Stimulated activated CD4-positive, alpha-beta T cell treated with anti-CD3 and anti-CD28 coated beads, TNF-alpha, amount 100 ng/mL, for 48 hours (primary cell): Measurements from ENCODE around the gene FAM219A.

Experiments
- DNase-seq, 3 donors: peaks; one replicate each; pipeline ENCODE4 v3.0.0-alpha.2; 2020; ENCODE audit warnings: low read depth in 3 of 3

Gene FAM219A

DNA sequence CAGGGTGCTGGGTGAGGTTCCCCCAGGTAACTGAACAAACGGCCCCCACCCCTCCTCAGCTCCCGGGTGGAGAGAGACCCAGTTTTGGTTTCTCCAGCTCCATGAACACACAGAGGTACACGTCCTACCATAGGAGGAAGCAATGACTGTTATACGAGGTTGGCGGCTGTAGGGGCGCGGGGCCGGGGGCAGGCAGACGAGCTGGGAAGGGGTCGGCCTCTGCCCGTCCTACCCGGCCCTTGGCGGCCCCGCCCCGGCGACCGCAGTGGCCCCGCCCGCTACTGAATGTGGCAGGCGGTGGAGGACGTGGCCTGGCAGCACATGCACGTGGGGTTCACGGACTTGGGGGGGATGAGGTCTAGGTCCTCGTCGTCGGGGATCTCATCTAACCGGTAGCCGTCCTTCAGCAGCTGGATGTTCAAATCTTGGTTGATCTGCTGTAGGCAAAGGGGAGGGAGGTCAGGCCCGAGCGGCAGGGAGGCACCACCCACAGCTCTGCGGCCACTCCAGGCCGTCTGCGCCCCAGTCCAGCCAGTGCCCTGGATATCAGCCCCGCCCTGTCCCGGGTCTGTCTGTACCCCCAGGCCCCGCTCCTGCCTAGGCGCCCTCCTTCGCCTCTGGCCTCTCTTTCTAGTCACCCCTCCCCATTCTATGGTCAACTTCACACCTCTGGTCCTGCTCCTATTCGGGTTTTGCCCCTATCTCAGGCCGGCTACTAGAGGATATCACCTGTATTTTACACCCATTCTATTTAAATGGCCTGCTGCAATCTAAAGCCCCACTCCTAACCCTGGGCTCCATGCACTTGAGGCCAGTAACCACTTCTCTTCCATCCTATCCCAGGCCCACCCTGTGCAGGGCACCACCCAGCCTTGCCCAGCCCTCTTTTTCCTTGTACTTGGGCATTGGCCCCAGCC, 57.4 kb downstream of the FAM219A start:
- no peak for DNase-seq

DNA sequence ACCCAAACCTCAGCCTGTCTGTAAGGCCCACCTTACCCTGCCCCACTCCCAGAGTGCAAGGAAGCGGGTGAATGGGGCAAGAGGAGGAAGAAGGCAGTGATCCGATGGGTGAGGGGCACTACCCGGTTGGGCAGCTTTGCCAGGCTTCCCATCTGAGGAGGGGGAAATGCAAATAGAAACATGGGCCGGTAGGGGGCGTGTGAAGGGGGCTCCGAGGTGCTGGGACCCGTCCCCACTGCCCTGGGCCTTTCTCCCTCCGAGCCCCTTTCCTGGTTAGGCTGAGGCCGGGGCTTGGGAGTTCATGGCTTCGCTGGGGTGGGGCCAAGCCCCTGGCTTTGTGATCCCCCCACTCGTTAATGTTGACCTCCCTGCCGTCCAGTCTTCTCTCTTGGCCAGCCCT, 58.1 kb downstream of the FAM219A start:
- DNase-seq: no peak

DNA sequence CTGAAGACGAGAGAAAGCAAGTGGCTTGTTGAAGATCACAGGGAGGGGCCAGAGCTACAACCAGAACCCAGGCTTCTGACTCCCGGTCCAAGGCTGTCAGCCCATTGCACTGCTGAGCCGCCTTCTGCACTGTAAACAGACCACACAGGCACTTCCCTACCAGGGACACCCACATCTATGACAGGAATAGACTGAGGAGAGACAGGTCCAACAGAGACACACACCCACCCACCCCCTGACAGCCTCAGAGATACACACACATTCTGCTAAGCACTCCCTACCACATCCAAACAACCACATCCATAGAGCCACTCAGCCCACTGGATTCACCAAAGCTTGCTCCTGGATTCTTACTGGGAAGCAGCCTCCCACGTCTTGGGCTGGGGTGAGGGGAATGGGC, 58.6 kb downstream of the FAM219A start:
- DNase-seq: no peak

DNA sequence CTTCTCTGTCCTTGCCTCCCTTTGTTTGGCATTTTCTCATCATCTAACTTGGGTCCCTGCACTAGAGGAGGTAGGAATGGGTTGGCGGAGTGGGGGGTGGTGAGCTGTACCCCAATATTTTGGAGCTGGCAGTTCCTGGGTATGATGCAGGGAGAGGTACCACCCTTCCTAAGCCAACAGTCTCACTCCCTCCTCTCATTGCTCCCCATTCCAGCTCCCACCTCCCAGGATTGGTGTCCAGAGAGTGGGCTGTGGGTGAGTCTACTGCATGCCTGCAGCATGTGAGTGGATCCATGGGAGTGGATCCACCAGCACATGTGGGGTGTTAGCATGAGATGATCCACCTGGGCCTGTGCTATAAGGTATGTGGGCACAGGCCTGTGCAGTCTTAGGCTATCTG, 59.5 kb downstream of the FAM219A start:
- DNase-seq: no peak

DNA sequence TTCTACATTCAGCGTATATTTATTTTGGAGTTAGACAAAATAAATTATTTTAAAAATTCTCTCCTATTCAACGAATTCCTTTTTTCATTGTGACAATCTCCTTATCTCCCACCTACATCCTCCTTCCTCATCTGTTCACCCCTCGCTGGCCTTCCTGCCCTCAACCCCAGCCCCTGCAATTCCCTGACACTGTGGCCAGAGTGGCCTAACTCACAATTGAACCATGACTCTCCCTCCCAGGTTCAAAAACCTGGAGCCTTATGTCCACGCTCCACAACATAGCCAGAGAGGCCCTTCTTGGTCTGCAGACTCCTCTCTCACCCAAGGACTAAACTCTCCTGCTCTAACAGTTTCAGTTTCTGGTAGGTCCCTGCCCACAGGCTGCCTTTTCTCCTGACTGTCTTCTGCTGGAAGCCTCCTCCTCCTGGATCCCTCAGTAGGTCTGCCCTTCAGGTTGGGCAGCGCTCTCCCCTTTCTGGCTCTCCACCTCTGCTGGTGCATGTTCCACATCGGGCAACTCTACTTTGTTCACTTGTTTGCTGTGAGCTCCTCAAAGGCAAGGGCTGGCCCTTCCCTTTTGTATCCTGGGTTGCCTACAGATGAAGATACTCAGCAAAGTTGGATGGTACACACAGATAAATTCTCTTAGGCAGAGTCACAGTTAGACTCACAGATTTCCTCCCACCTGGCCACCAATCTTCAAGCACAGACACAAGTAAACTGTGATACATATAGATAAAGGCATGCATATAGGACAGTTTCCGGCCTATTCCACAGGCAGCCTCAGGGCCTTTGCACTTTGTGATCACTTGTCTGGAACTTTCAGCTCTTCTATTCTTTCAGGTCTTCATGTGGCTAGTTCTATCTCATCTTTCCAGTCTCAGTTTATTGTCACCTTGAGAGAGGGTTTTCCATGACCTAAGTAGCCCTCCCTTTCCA, 61.8 kb downstream of the FAM219A start:
- no peak for DNase-seq

DNA sequence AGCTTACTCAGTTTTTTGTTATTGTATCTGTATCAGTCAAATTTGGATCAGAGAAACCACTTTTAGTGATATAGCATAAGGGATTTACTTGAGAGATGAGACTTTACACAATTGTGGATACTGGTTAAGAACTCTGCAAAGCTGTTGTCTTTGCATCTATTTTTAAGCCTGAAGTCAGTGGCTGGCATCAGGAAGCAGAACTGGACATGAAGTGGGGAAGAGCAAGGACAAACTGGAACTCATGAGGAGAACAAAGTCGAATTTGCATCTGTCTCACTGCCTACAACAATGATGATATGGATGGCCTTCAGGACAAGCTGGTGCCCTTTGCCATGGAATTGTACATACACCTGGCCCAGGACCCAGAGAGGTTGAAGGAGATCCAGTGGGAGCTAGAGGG, 65.9 kb downstream of the FAM219A start:
- no peak for DNase-seq

DNA sequence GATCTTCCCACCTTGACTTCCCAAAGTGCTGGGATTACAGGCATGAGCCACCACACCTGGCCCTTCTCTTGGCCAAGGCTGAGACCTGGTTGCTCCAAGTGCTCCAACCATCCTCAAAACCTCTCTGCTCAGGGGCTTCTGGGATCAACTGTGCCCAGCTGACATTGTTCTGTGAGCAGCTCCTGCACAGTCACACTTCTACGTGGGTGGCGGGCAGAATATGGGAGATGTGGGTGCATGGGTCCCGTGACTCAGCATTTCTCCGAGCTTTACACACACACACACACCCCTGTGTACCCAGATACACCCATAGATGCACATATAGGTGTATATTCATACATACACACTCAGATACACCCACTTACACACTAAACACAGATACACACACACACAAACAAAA, 71.1 kb downstream of the FAM219A start:
- no peak for DNase-seq

DNA sequence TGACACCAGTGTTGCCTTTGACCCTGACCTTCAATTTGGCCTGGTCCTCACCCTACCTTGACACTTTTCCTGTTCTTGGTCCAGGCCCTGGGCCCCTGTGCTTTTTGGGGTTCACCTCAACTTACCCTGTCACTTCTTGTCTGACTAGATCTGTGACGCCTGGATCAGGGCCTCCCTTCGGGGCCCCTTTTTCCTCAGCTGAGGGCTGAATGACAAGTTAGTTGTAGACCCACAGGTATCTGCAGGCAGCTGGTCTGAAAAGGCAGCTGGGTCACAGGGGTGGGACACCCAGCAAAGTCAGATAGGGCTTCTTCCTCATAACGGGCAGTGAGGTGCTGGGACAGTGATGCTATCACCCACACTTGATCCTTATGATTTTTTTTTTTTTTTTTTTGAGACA, 71.7 kb downstream of the FAM219A start:
- DNase-seq: no peak

DNA sequence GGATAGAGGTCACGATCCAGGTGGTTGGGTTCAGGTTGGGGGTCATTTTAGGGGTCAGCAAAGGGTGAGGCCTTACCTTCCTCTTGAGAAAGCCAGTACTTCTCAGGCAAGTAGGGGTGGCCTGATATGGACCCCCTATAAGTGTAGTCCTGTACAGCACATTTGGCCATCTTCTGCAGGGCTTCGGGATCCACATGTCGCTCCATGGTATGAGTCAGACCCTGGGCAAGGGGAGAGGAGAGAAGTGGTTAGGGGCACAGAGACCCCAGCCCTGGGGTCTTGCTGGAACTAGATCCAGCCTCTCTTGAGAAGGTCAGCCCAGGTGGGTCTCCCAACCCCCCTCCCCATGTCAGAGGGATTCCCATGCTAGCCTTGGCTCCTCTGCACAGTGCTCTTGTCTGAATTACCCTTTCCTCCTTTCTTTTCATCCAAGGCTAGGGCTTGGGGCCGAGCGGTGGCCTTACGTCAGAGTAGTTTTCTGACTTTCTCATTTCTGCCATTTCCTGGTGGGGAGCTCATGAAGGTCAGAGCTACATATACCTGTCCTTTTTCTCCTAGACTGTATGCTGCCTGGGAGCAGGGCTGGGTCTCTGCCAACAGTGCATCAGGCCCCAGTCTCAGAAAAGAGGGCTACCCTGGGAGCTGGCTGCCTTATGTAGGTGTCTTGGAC, 72.7 kb downstream of the FAM219A start:
- DNase-seq: no peak

DNA sequence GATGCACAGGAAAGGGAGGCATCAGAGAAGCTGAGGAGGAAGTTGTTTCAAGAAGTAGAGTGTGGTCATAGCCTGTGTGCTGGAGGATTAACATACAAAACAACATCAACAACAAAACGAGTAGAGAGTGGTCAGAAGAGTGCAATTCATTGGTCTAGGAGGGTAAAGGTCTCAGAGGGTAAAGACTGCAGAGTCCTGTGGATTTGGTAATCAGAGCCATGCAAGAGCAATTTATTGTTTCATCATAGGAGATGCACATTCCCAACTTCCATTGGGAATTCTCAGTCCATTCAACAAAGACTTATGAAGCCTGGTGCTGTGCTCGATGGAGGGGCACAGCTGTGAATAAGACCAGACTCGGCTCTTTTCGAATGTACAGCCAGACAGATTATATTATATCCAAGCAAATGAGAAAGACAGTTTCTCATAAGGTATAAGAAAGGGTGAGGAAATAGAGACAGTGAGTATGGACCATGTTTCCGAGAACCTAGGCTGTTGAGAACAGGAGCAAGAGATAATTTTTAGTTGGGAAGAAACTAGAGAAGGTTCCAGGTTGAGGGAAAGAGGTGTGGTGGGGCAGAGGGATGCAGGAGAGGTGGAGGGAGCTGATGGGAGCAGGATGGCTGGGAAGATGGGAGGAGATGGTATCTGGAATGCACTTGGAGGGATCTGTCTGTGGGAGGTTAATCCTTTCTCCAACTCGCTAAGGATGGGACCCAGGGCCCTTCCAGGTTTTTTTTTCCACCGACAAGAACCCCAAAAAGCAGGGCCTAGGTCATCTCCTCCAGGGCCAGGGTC, 73.8 kb downstream of the FAM219A start:
- no peak for DNase-seq

DNA sequence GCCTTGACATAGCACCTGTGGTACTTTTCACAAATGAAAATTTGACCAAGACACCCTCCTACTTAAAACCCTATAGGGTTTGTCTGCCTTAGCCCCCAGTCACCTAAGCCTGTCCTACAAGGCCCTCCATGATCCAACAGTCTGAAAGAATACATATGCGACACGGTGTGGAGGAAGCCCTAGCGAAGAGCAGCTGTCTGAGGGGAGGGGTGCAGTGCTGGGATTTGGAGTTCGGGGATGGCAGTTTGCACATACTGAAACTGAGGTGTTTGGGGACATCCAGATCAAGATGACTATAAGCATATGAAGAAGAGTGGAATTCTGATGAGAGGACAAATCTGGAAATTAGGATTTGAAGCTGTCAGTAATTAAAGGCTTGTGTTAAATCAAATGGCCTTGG, 74.5 kb downstream of the FAM219A start:
- DNase-seq: no peak

DNA sequence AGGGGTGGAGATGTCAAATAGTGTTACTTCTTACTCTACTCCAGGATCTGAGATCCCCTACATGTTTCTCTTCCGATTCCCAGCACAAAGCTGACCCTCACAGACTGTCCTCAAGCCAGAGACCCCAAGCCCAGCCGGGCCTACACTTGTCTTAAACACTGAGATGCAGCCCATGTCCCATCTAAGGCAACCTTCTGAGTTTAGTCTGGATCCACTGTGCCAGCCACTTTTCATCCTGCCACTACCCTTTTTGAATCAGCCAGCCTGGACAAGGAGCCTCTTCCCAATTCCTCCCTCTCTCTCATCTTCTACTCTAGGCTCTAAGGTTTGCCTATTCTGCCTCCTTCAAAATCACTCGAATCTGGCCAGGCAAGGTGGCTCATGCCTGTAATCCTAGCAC, 75.5 kb downstream of the FAM219A start:
- DNase-seq: no peak

DNA sequence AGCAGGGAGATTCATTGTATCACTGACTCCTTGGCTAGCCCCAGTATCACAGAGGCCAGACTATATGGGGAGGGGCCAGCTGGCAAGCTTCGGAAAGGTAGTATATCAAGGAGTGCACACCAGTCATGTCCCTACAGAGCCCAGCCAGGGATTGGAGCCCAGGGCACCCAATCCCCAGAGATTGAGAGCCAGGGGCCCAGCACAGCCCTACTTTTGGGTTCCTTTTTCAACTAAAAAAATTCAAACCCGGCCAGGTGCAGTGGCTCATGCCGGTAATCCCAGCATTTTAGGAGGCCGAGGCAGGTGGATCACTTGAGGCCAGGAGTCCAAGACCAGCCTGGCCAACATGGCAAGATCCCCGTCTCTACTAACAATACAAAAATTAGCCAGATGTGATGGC, 76.3 kb downstream of the FAM219A start:
- no peak for DNase-seq

DNA sequence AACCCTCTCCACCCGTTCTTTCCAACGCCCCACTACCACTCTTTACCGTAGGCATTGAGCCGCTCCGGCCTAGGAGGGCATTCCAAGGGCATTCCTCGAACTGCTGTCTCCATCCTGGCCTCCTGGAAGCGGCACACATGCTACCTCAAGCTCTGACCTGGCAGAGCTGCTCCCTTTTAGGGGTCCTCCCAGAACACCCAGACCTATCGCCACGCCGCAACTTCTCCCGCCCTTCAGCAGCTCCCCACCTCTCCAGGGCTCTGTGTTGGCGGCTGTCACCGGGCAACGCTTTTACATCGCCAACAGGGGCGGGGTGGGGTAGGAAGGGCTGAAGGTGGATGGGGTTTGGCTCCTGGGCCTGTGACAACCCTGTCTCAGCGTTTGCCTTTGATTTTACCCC, 77.0 kb downstream of the FAM219A start:
- no peak for DNase-seq

DNA sequence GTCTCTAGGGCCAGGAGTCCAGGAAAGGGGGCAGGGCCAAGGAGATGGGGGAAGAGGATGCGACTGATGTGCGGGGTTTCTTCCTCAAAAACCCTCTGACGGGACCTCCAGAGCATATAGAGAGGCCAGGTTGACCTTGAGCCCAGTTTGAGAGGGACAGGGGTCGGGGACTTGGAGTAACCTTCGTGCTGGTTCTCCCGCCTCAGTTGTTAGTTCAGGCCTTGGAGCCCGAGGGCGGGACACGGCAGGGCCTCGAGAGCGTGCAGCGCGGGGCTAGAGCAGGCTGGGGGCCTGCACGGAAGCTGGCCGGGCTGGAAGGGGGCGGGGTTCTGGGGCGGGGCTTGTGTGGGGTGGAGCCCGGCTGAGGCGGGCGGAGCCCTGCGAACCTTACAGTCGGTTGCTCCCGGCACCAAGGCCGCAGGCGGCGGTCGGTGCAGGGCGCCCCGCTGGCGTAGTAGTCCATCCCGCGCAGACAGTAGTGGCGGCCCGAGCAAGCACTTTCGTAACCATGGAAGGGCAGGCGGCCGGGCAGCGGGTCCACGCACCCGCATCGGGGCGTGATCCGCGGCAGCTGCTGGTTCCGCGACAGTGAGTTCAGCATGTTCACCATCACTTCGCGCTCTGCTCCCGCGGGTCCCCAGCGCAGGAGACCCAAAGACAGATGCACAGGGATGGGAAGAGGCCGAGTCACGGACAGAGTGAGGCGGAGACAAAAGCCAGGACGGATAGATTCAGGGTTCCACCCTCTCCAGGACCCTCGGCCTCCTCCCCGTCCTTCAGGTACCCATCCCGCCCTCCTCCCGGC, 77.7 kb downstream of the FAM219A start:
- peak; percentile 50 to 75 (median 57) for DNase-seq

DNA sequence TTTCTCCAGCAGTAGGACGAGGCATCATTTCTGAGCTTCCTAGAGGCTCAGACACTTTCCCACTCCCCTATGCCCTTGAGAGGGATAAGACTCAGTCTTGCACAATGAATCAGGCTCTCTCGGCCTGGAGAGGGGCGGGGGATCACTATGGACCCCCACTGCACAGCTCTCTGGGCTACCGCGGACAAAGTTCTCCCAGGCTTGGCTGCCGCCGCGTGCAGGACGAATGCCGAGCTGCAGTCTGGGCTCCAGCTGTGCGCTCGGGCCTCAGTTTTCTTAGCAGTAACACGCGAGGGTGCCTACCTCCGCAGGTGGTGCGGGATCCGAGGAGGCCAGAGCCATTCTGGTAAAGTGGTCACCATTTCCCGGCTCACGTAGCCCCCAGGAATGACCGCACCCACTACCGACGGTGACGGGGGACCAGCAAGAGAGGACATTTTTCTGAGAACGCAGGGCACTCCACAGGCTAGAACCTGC, 78.3 kb downstream of the FAM219A start:
- DNase-seq: no peak

DNA sequence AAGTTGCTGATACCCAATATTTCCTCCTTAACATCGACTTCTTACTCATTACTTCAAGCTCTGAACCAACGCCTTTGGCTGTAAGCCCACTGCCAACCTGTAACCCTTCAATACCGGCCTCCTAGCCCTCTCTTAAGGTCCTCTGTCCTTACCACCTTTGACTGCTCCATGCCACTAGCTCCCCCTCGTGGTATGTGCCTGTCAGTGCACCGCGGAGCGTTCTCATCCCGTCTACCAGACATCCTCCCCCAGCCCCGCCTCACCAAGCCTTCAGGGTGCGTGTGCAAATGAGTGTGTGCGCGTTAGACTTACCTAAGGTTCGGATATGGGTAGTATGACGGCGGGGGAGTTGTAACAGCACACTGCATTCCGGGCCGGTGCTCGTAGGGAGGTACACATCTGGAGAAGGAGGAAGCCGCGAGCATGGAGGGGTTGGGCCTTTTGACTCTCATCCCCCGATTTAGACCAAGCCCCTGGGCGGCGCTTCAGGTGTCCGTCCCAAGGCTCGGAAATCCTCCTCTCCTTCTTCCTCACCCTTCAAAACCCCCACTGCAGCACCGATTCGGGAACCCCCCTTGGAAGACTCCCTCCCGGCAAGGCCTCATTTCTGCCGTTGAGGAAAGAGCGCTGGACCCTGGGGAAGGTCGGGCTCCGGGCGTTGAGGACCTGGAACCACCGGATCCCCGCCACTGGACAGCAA, 78.9 kb downstream of the FAM219A start:
- peak; percentile 82 to 87 (median 83) for DNase-seq

DNA sequence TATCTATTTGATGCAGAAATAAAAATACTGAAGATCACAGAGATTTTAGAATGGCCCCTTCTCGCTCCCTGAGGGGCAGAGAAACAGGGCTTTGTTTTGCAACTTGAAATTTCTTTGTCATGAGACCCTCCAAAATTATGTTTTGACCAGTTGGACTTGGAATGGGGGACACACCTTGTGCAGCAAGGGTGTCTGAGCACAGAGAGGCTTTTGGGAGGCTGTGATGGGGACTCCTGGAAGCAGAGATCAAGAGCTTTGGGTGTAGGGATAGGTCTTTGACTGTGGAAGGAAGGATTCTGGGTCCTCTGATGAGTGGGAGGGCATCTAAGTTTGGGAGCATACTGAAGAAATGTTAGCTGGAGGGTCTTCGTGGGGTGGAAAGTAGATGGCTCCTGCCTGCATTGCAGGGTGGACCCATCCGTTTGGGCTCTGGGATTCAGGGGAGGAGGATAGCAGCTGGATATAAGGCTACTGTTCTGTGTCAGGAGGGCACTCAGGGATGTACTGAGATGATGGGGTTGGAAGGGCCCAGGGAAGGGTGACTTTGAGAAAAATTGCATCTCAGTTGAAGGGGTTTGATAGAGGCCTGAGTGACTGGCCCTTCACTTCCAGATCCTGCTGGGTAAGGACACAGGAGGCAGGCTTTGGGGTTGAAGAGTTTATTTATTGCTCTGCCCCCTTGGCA, 79.9 kb downstream of the FAM219A start:
- no peak for DNase-seq

DNA sequence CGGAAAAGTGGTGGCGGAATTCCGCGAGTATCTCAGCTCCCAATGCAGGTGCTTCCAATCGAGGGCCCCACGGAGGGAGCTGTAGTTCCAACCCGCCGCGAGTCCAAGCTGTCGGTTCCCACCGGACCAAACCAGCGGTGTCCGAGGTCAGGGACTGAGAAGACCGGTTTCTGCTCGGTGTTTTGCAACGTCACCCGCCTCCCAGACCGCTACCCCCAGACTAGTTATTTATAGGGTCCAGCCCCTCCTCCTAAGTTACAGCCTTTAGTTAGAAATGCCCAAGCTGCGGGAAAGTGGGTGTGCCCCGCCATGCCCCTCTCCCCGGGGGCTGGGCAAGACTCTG, 81.0 kb downstream of the FAM219A start:
- no peak for DNase-seq
